K562 (cell line): ENCODE measurements around the gene MIB2. TPM values are rescaled to one million over a fixed set of nuclear protein-coding genes. Genes with fewer than 3 reads are reported as not detected.
A peak's percentile ranks its signal among the peaks of the same experiment; 100 is the strongest.

Experiments used
- ATF1 ChIP-seq, 2 experiments: fragments of 450-650 bp in 1 of 2; IDR thresholded peaks; 2 replicates each; pipeline ENCODE4 v1.6.1; 2016; ENCODE audit warnings: missing compliant biosample characterization in 1 of 2, missing genetic modification characterization in 1 of 2
- E4F1 ChIP-seq: fragments of 250-450 bp; sonication (Bioruptor Pico); IDR thresholded peaks from 2 replicates; pipeline ENCODE4 v1.5.0; 2021; ENCODE audit warnings: mild to moderate bottlenecking, borderline replicate concordance
- ELF4 ChIP-seq: fragments of 450-650 bp; formaldehyde crosslinking; IDR thresholded peaks from 2 replicates; pipeline ENCODE4 v1.4.0; 2022; ENCODE audit warnings: missing genetic modification characterization
- ETV1 ChIP-seq: fragments of 450-650 bp; conservative IDR thresholded peaks from 2 replicates; pipeline ENCODE4 v1.6.1; 2016; ENCODE audit warnings: missing genetic modification characterization, control low read depth, low read depth, missing compliant biosample characterization
- HIVEP1 ChIP-seq: fragments of 250-450 bp; sonication (Bioruptor Pico); IDR thresholded peaks from 2 replicates; pipeline ENCODE4 v1.4.0; 2020; ENCODE audit warnings: mild to moderate bottlenecking
- IFI16 ChIP-seq: fragments of 250-450 bp; sonication (Bioruptor Pico); IDR thresholded peaks from 2 replicates; pipeline ENCODE4 v2.1.2; 2022; ENCODE audit warnings: mild to moderate bottlenecking, inconsistent platforms
- MAFG ChIP-seq: fragments of 450-650 bp; conservative IDR thresholded peaks from 2 replicates; pipeline ENCODE4 v1.6.1; 2016; ENCODE audit warnings: missing genetic modification characterization, missing compliant biosample characterization
- MAZ ChIP-seq, 2 experiments: fragments of 450-650 bp in 1 of 2; sonication (generic) in 1 of 2; formaldehyde crosslinking; IDR thresholded peaks in 1 of 2; conservative IDR thresholded peaks in 1 of 2; 2 replicates each; pipeline versions ENCODE4 v1.4.0 to v1.5.0; 2020; ENCODE audit warnings: mild to moderate bottlenecking in 1 of 2, missing genetic modification reagents in 1 of 2
- NR2C1 ChIP-seq, 2 experiments: fragments of 450-650 bp; IDR thresholded peaks; 2 replicates each; pipeline ENCODE4 v1.6.1; 2017; ENCODE audit warnings: mild to moderate bottlenecking in 2 of 2, antibody characterized with exemption in 1 of 2, inconsistent platforms in 1 of 2, missing compliant biosample characterization in 1 of 2, missing genetic modification characterization in 1 of 2
- RBFOX2 ChIP-seq: fragments of 200-400 bp; formaldehyde crosslinking; IDR thresholded peaks from 2 replicates; pipeline ENCODE4 v1.6.1; 2017; ENCODE audit warnings: low read depth, mild to moderate bottlenecking, low read length, moderate library complexity
- RBM25 ChIP-seq: fragments of 200-400 bp; formaldehyde crosslinking; IDR thresholded peaks from 2 replicates; pipeline ENCODE4 v1.6.1; 2018; ENCODE audit warnings: low read length, low read depth, moderate library complexity; ENCODE audit not compliant: severe bottlenecking
- SMAD4 ChIP-seq: fragments of 250-450 bp; sonication (Bioruptor Pico); conservative IDR thresholded peaks from 2 replicates; pipeline ENCODE4 v1.8.0; 2021; ENCODE audit warnings: inconsistent platforms, mild to moderate bottlenecking, moderate library complexity
- TBL1XR1 ChIP-seq, 2 experiments: IDR thresholded peaks; 2 replicates each; pipeline ENCODE4 v1.6.1; 2012; ENCODE audit warnings: improper control_type of control experiment in 2 of 2, low read length in 2 of 2, mild to moderate bottlenecking in 1 of 2
- TCFL5 ChIP-seq: fragments of 250-450 bp; sonication (Bioruptor Pico); conservative IDR thresholded peaks from 2 replicates; pipeline ENCODE4 v1.6.1; 2021; ENCODE audit warnings: mild to moderate bottlenecking, moderate library complexity, matching md5 sums
- ZNF165 ChIP-seq: fragments of 250-450 bp; sonication (Bioruptor Pico); IDR thresholded peaks from 2 replicates; pipeline ENCODE4 v1.4.0; 2020; ENCODE audit warnings: borderline replicate concordance
- ZNF212 ChIP-seq: fragments of 450-650 bp; formaldehyde crosslinking; IDR thresholded peaks from 2 replicates; pipeline ENCODE4 v1.4.0; 2020; ENCODE audit warnings: mild to moderate bottlenecking
- ZNF589 ChIP-seq: fragments of 200-800 bp; sonication (Bioruptor generic); IDR thresholded peaks from 2 replicates; pipeline ENCODE4 v1.6.1; 2016; ENCODE audit warnings: low read depth, missing genetic modification characterization, missing compliant biosample characterization
- ZNF766 ChIP-seq: fragments of 200-800 bp; sonication (Bioruptor generic); conservative IDR thresholded peaks from 2 replicates; pipeline ENCODE4 v1.6.1; 2016; ENCODE audit warnings: missing genetic modification characterization, missing compliant biosample characterization
- polyA plus RNA-seq, 8 experiments: library from polyadenylated mRNA; depleted of rRNA in 4 of 8; stranded (reverse) in 5 of 8; unstranded in 3 of 8; fragments of >200 nt; fragmentation: Nextera tagmentation in 2 of 8; fragmentation: Illumina TruSeq in 1 of 8; extraction: Ambion mirVana in 2 of 8; extraction: Trizol in 1 of 8; gene quantifications; 2 replicates each; pipeline versions ENCODE4 v1.2.1 to v1.2.3, GENCODE V29; 2011 to 2014; ENCODE audit warnings: inconsistent platforms in 1 of 8, missing spikeins in 1 of 8
- total RNA-seq, 7 experiments: library from RNA; depleted of rRNA in 6 of 7; stranded (reverse); fragments of >200 nt in 6 of 7; fragmentation: Illumina TruSeq in 2 of 7; extraction: Trizol in 2 of 7; gene quantifications; 2 replicates each; pipeline versions ENCODE4 v1.2.1 to v1.2.3, GENCODE V29; 2011 to 2021; ENCODE audit warnings: low replicate concordance in 1 of 7
- TF ChIP-seq, protein P1 (sequence below): fragments of 450-650 bp; formaldehyde crosslinking; IDR thresholded peaks from 2 replicates; pipeline ENCODE4 v1.4.0; 2020; ENCODE audit warnings: mild to moderate bottlenecking, moderate library complexity
- TF ChIP-seq, protein P2 (sequence below): fragments of 250-450 bp; sonication (Bioruptor Pico); IDR thresholded peaks from 2 replicates; pipeline ENCODE4 v1.4.0; 2020; ENCODE audit warnings: mild to moderate bottlenecking, moderate library complexity

The MIB2 gene
- total and polyA plus RNA-seq, 9 of the 15 experiments (the other 6 are each of a cell fraction or from before 2014, with no cell fraction given), result 0.04 to 17.0 (median 4.9) TPM; not detected in 1

- TF ChIP-seq E4F1 (CRISPR knock-in tag) (0 out of 2 replicates have a peak, but pooled peaks have one; percentile 51), ZNF165 (CRISPR knock-in tag) (peak; percentile 89; the same call in 1 of the 2 replicates), MAFG (peak; percentile 22; the same call in 1 of the 2 replicates), NR2C1 (IDR thresholded peaks at IDR 0.05) (no peak), NR2C1 (tag; IDR thresholded peaks at IDR 0.05) (peak; percentile 91), HIVEP1 (peak; percentile 84; the same call in 1 of the 2 replicates), TCFL5 (CRISPR knock-in tag) (peak; percentile 85), MAZ (CRISPR knock-in tag; conservative IDR thresholded peaks at IDR 0.05 in 1 of 2, IDR thresholded peaks at IDR 0.05 in 1 of 2) (0 out of 4 replicates have a peak, but pooled peaks of 1 of the 2 experiments have one; percentile 34), ZNF766 (peak; percentile 93), RBFOX2 (0 out of 2 replicates have a peak, but pooled peaks have one; percentile 26), ZNF589 (CRISPR knock-in tag) (peak; percentile 79; the same call in 1 of the 2 replicates), ELF4 (peak; percentile 76), RBM25 (no peak), ATF1 (CRISPR knock-in tag; IDR thresholded peaks at IDR 0.05) (no peak), ATF1 (tag; IDR thresholded peaks at IDR 0.05) (peak; percentile 45), ZNF212 (peak; percentile 50; the same call in 1 of the 2 replicates), TBL1XR1 (IDR thresholded peaks at IDR 0.05; ENCODE audit: low read length in 2 of 2) (no peak), ETV1 (peak; percentile 62), SMAD4 (CRISPR knock-in tag) (peak; percentile 96), IFI16 (CRISPR knock-in tag) (peak; percentile 81)
- TF ChIP-seq, protein P1, sequence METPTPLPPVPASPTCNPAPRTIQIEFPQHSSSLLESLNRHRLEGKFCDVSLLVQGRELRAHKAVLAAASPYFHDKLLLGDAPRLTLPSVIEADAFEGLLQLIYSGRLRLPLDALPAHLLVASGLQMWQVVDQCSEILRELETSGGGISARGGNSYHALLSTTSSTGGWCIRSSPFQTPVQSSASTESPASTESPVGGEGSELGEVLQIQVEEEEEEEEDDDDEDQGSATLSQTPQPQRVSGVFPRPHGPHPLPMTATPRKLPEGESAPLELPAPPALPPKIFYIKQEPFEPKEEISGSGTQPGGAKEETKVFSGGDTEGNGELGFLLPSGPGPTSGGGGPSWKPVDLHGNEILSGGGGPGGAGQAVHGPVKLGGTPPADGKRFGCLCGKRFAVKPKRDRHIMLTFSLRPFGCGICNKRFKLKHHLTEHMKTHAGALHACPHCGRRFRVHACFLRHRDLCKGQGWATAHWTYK (CRISPR knock-in tag), result peak; percentile 78; the same call in 1 of the 2 replicates
- TF ChIP-seq, protein P2, sequence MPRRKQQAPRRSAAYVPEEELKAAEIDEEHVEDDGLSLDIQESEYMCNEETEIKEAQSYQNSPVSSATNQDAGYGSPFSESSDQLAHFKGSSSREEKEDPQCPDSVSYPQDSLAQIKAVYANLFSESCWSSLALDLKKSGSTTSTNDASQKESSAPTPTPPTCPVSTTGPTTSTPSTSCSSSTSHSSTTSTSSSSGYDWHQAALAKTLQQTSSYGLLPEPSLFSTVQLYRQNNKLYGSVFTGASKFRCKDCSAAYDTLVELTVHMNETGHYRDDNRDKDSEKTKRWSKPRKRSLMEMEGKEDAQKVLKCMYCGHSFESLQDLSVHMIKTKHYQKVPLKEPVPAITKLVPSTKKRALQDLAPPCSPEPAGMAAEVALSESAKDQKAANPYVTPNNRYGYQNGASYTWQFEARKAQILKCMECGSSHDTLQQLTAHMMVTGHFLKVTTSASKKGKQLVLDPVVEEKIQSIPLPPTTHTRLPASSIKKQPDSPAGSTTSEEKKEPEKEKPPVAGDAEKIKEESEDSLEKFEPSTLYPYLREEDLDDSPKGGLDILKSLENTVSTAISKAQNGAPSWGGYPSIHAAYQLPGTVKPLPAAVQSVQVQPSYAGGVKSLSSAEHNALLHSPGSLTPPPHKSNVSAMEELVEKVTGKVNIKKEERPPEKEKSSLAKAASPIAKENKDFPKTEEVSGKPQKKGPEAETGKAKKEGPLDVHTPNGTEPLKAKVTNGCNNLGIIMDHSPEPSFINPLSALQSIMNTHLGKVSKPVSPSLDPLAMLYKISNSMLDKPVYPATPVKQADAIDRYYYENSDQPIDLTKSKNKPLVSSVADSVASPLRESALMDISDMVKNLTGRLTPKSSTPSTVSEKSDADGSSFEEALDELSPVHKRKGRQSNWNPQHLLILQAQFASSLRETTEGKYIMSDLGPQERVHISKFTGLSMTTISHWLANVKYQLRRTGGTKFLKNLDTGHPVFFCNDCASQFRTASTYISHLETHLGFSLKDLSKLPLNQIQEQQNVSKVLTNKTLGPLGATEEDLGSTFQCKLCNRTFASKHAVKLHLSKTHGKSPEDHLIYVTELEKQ, result peak; percentile 80
These were observed 5.3 kb upstream of the MIB2 start (continued) for GRCh38 chr1:1609822-1610485.
